Measurements from ENCODE around the gene GRID1. TPM values are rescaled to one million over a fixed set of nuclear protein-coding genes. Genes with fewer than 3 reads are reported as not detected.

Gene GRID1
- total and polyA plus RNA-seq, 2 experiments from 2014 or later, result not detected

- TF ChIP-seq EZH2phosphoT487 (IDR thresholded peaks at IDR 0.05; ENCODE audit: insufficient read depth, low read depth) (no peak), EZH2 (IDR thresholded peaks at IDR 0.05; ENCODE audit: insufficient read depth, poor library complexity, severe bottlenecking) (no peak)
- Histone ChIP-seq H3K36me3 (ENCODE audit: low read depth) (no peaks in the 10 kb centered on the region), H3K9me2 (ENCODE audit: insufficient read depth) (no peaks in the 10 kb centered on the region), H3K4me3 (no peak overlapping the region), H3K9me3 (ENCODE audit: low read depth) (no peaks in the 10 kb centered on the region), H3K4me2 (ENCODE audit: unreplicated experiment) (no peak overlapping the region), H3F3A (ENCODE audit: insufficient read depth) (no peaks in the 10 kb centered on the region), H3K9ac (no peak overlapping the region), H2AFZ (no peak overlapping the region), H4K20me1 (ENCODE audit: insufficient read depth) (no peaks in the 10 kb centered on the region), H3K4me1 (ENCODE audit: insufficient read depth) (no peaks in the 10 kb centered on the region), H3K27ac (no peak overlapping the region), H3K27me3 (replicated peaks; ENCODE audit: insufficient read depth) (peaks cover 15% of the 10 kb centered on the region; the same call in 1 of the 2 replicates), H3K79me2 (ENCODE audit: insufficient read depth) (no peaks in the 10 kb centered on the region)
- 71 to 73% methylated on average over 6 of the region's 6 CpGs for WGBS, 2 experiments (ENCODE audit: low coverage in 1 of 2, low lambda C conversion rate in 2 of 2, missing lambda C conversion rate in 2 of 2)
- in situ Hi-C loops (cut with MboI), result no loop called here
- no peak for DNase-seq
These were observed 18.7 kb downstream of the GRID1 start for GRCh38 chr10:86347856-86348255.

- TF ChIP-seq EZH2phosphoT487 (IDR thresholded peaks at IDR 0.05; ENCODE audit: insufficient read depth, low read depth) (no peak), EZH2 (IDR thresholded peaks at IDR 0.05; ENCODE audit: insufficient read depth, poor library complexity, severe bottlenecking) (no peak)
- no peaks in the 10 kb centered on the region for H3K36me3 ChIP-seq (ENCODE audit: low read depth)
- H3K4me2 ChIP-seq (ENCODE audit: unreplicated experiment), result no peak overlapping the region
- H2AFZ ChIP-seq, result no peak overlapping the region
- H4K20me1 ChIP-seq (ENCODE audit: insufficient read depth), result no peaks in the 10 kb centered on the region
- H3K9ac ChIP-seq, result no peak overlapping the region
- peaks cover 17% of the 10 kb centered on the region; the same call in 1 of the 2 replicates for H3K27me3 ChIP-seq (replicated peaks; ENCODE audit: insufficient read depth)
- WGBS, 2 experiments (ENCODE audit: low coverage in 1 of 2, low lambda C conversion rate in 2 of 2, missing lambda C conversion rate in 2 of 2), result 58 to 59% methylated on average over 11 of the region's 11 CpGs
- no peak for DNase-seq
- H3K9me3 ChIP-seq (ENCODE audit: low read depth), result no peaks in the 10 kb centered on the region
- H3K9me2 ChIP-seq (ENCODE audit: insufficient read depth), result no peaks in the 10 kb centered on the region
- in situ Hi-C loops (cut with MboI), result no loop called here
- no peaks in the 10 kb centered on the region for H3F3A ChIP-seq (ENCODE audit: insufficient read depth)
- no peaks in the 10 kb centered on the region for H3K4me1 ChIP-seq (ENCODE audit: insufficient read depth)
- no peak overlapping the region for H3K4me3 ChIP-seq
- H3K27ac ChIP-seq, result no peak overlapping the region
- H3K79me2 ChIP-seq (ENCODE audit: insufficient read depth), result no peaks in the 10 kb centered on the region
These were observed 19.6 kb downstream of the GRID1 start for GRCh38 chr10:86346799-86347665.

DNA sequence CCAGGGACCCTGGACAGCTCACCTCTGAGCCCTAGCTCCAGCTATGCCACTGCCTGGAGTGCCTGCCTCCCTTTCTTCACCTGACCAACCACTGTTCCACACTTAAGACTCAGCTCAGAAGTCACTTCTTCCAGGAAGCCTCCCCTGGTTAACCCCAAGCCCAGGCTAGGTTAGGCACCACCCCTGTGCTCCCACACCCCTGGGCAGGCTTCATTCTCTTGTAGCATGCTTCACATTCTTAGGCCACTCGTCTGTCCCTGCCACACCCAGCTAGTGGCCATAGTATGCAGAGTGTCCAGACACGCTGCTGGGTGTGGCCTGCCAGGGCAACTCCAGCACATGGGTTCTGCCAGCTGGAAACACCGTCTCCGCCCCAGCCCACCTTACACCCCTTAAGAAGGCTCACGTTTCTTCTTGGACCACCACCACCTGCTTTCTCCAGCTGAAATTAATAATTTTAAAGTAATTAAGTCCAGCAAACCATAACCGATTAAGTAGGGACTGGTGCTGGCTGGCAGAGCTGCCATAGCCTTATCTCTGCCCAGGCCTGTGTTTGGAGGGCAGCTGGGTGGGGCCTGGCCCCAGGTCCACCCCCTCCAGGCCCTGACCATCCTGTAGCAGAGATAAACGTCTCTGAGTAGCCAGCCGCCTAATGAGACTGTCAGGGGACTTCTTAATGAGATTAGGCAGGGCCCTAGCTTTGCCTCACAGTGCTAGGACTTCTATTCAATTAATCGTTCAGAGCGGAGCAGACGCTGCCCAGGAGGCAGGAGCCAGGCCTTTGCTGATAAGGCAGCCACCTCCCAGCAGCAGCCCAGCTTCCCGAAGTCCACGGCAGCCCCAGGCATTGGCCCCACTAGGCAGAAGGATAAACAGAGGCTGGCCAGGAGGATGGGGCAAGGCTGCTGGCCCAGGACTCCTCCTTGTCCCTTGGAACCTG is 20.5 kb downstream of the GRID1 start:
- H3K79me2 ChIP-seq (ENCODE audit: insufficient read depth), result no peaks in the 10 kb centered on the region
- no peak overlapping the region for H2AFZ ChIP-seq
- in situ Hi-C loops (cut with MboI), result no loop called here
- H3K4me3 ChIP-seq, result no peak overlapping the region
- TF ChIP-seq EZH2phosphoT487 (IDR thresholded peaks at IDR 0.05; ENCODE audit: insufficient read depth, low read depth), result no peak
- no peak for TF ChIP-seq EZH2 (IDR thresholded peaks at IDR 0.05; ENCODE audit: insufficient read depth, poor library complexity, severe bottlenecking)
- no peak overlapping the region for H3K9ac ChIP-seq
- DNase-seq, result peak; percentile 17
- no peaks in the 10 kb centered on the region for H3K4me1 ChIP-seq (ENCODE audit: insufficient read depth)
- no peaks in the 10 kb centered on the region for H3K9me2 ChIP-seq (ENCODE audit: insufficient read depth)
- no peaks in the 10 kb centered on the region for H4K20me1 ChIP-seq (ENCODE audit: insufficient read depth)
- no peaks in the 10 kb centered on the region for H3K9me3 ChIP-seq (ENCODE audit: low read depth)
- no peak overlapping the region for H3K4me2 ChIP-seq (ENCODE audit: unreplicated experiment)
- 40 to 43% methylated on average over 13 of the region's 13 CpGs for WGBS, 2 experiments (ENCODE audit: low coverage in 1 of 2, low lambda C conversion rate in 2 of 2, missing lambda C conversion rate in 2 of 2)
- H3F3A ChIP-seq (ENCODE audit: insufficient read depth), result no peaks in the 10 kb centered on the region
- H3K27ac ChIP-seq, result no peak overlapping the region
- peaks cover 14% of the 10 kb centered on the region; the same call in 1 of the 2 replicates for H3K27me3 ChIP-seq (replicated peaks; ENCODE audit: insufficient read depth)
- no peaks in the 10 kb centered on the region for H3K36me3 ChIP-seq (ENCODE audit: low read depth)

GRCh38 chr10:86345296-86345858 is 21.2 kb downstream of the GRID1 start:
- H3K79me2 ChIP-seq (ENCODE audit: insufficient read depth), result no peaks in the 10 kb centered on the region
- no peaks in the 10 kb centered on the region for H3F3A ChIP-seq (ENCODE audit: insufficient read depth)
- H3K27ac ChIP-seq, result no peak overlapping the region
- no peak overlapping the region for H3K4me3 ChIP-seq
- in situ Hi-C loops (cut with MboI), result no loop called here
- H3K9me2 ChIP-seq (ENCODE audit: insufficient read depth), result no peaks in the 10 kb centered on the region
- TF ChIP-seq EZH2phosphoT487 (IDR thresholded peaks at IDR 0.05; ENCODE audit: insufficient read depth, low read depth) (no peak), EZH2 (IDR thresholded peaks at IDR 0.05; ENCODE audit: insufficient read depth, poor library complexity, severe bottlenecking) (no peak)
- H4K20me1 ChIP-seq (ENCODE audit: insufficient read depth), result no peaks in the 10 kb centered on the region
- WGBS, 2 experiments (ENCODE audit: low coverage in 1 of 2, low lambda C conversion rate in 2 of 2, missing lambda C conversion rate in 2 of 2), result 76 to 77% methylated on average over 4 of the region's 4 CpGs
- H3K27me3 ChIP-seq (replicated peaks; ENCODE audit: insufficient read depth), result 0 out of 2 replicates have a peak, but pooled peaks cover 9% of the 10 kb centered on the region
- no peaks in the 10 kb centered on the region for H3K36me3 ChIP-seq (ENCODE audit: low read depth)
- H3K9me3 ChIP-seq (ENCODE audit: low read depth), result no peaks in the 10 kb centered on the region
- H3K4me2 ChIP-seq (ENCODE audit: unreplicated experiment), result no peak overlapping the region
- no peak overlapping the region for H3K9ac ChIP-seq
- DNase-seq, result no peak
- no peaks in the 10 kb centered on the region for H3K4me1 ChIP-seq (ENCODE audit: insufficient read depth)
- H2AFZ ChIP-seq, result no peak overlapping the region
